GM12878 (cell line): Measurements from ENCODE around the gene RIMBP2. TPM values are rescaled to one million over a fixed set of nuclear protein-coding genes. Genes with fewer than 3 reads are reported as not detected.

ENCODE experiments used
- ATAC-seq: fragments of 200-7000 bp; cut with Tn5 transposase; 3 replicates; pipeline ENCODE4 v1.9.1; 2020; ENCODE audit warnings: mild to moderate bottlenecking, moderate library complexity
- BruUV-seq: library from RNA; stranded (reverse); fragments of 400-500 nt; replicated peaks from 2 replicates; lab custom pipeline; 2021; lab: Mats Ljungman, UMichigan
- CTCF ChIA-PET: fragments of 300-600 bp; sonication (Branson Sonifier 250); formaldehyde crosslinking; extraction: SDS; loops from one replicate; lab custom pipeline; 2021; ENCODE audit warnings: inconsistent platforms; lab: Yijun Ruan, JAX
- POLR2A ChIA-PET: fragments of 350-600 bp; formaldehyde crosslinking; extraction: SDS; loops from one replicate; lab custom pipeline; 2021; ENCODE audit warnings: inconsistent platforms; lab: Charles Lee
- RAD21 ChIA-PET: fragments of 300-600 bp; sonication (Branson Sonifier 250); formaldehyde crosslinking; loops from one replicate; lab custom pipeline; 2023; ENCODE audit warnings: antibody characterized with exemption; ENCODE audit not compliant: unreplicated experiment; lab: Charles Lee
- SMC1A ChIA-PET: fragments of 300-600 bp; sonication (Branson Sonifier 250); formaldehyde crosslinking; loops from one replicate; lab custom pipeline; 2023; ENCODE audit not compliant: unreplicated experiment, uncharacterized antibody; lab: Charles Lee
- DNase-seq: peaks from one replicate; pipeline ENCODE4 v3.0.0-alpha.2; 2011; ENCODE audit warnings: low read depth, low spot score
- FAIRE-seq: peaks from 3 replicates; lab custom pipeline; 2011; peaks lifted over from hg19 to GRCh38; lab: Jason Lieb, UNC
- H2AFZ ChIP-seq: 2 replicates; pipeline ENCODE4 v1.6.0; 2011; ENCODE audit warnings: low read depth, low read length, control low read depth; ENCODE audit not compliant: control insufficient read depth
- H3K27ac ChIP-seq: 2 replicates; pipeline ENCODE4 v1.5.1; 2011; ENCODE audit warnings: control low read depth; ENCODE audit not compliant: control insufficient read depth, insufficient read depth
- H3K27me3 ChIP-seq, 2 experiments: replicated peaks in 1 of 2; 2 replicates each; pipeline versions ENCODE4 v1.6.0 to v1.6.1; 2011; ENCODE audit warnings: low read length in 1 of 2; ENCODE audit not compliant: control insufficient read depth in 2 of 2, insufficient read depth in 2 of 2
- H3K36me3 ChIP-seq, 2 experiments: 2 replicates each; pipeline ENCODE4 v1.5.1; 2011; ENCODE audit warnings: low read length in 1 of 2; ENCODE audit not compliant: control insufficient read depth in 2 of 2, insufficient read depth in 2 of 2
- H3K4me1 ChIP-seq: 2 replicates; pipeline ENCODE4 v1.6.1; 2011; ENCODE audit warnings: mild to moderate bottlenecking, low read length, moderate library complexity, mixed read lengths; ENCODE audit not compliant: control insufficient read depth, insufficient read depth
- H3K4me2 ChIP-seq: 2 replicates; pipeline ENCODE4 v1.6.0; 2011; ENCODE audit warnings: control low read depth; ENCODE audit not compliant: control insufficient read depth, insufficient read depth
- H3K4me3 ChIP-seq: fragments of 200-600 bp; sonication (generic); 2 replicates; pipeline ENCODE4 v1.5.1; 2016
- H3K79me2 ChIP-seq: 2 replicates; pipeline ENCODE4 v1.6.0; 2011; ENCODE audit warnings: low read length; ENCODE audit not compliant: control insufficient read depth, insufficient read depth
- H3K9ac ChIP-seq: 2 replicates; pipeline ENCODE4 v1.8.0; 2011; ENCODE audit warnings: low read length, control low read depth, mixed read lengths; ENCODE audit not compliant: control insufficient read depth, insufficient read depth
- H3K9me3 ChIP-seq: replicated peaks from 3 replicates; pipeline ENCODE4 v1.5.1; 2011; ENCODE audit warnings: mild to moderate bottlenecking, low read length; ENCODE audit not compliant: control insufficient read depth, insufficient read depth
- H4K20me1 ChIP-seq: 2 replicates; pipeline ENCODE4 v1.6.0; 2011; ENCODE audit not compliant: control insufficient read depth, insufficient read depth
- ZBTB33 ChIP-seq: fragments of 450-650 bp; IDR thresholded peaks from 2 replicates; pipeline ENCODE4 v1.6.1; 2017; ENCODE audit warnings: mild to moderate bottlenecking
- ZNF384 ChIP-seq: IDR thresholded peaks from 2 replicates; pipeline ENCODE4 v1.6.1; 2012; ENCODE audit warnings: low read depth, mild to moderate bottlenecking, low read length, improper control_type of control experiment, borderline replicate concordance
- WGBS: methylation state at CpG from one replicate; pipeline ENCODE4 v1.1.6; 2016; ENCODE audit warnings: low lambda C conversion rate; ENCODE audit not compliant: insufficient replicate concordance, insufficient coverage; ENCODE audit errors: missing lambda C conversion rate; 5-methylcytosine and 5-hydroxymethylcytosine counted together
- in situ Hi-C: fragments of 300-500 bp; cut with MboI; formaldehyde crosslinking; loops from 9 replicates; pipeline ENCODE4 v1.14.3; 2018; ENCODE audit warnings: mixed read lengths
- intact Hi-C: fragments of 100-400 bp; cut with micrococcal nuclease; formaldehyde crosslinking; loops from one replicate; pipeline ENCODE4 v1.14.2; 2022; ENCODE audit not compliant: unreplicated experiment
- polyA plus RNA-seq, 11 experiments: library from polyadenylated mRNA; depleted of rRNA in 4 of 11; unstranded in 6 of 11; stranded (reverse) in 5 of 11; fragments of >200 nt; fragmentation: Nextera tagmentation in 4 of 11; fragmentation: Illumina TruSeq in 1 of 11; extraction: Ambion mirVana in 4 of 11; extraction: Trizol in 1 of 11; gene quantifications; 1 replicate in 1 of 11; 2 replicates in 10 of 11; pipeline versions ENCODE4 v1.2.1 to v1.2.3, GENCODE V29; 2011 to 2016; ENCODE audit warnings: inconsistent platforms in 2 of 11, missing spikeins in 2 of 11, low read depth in 1 of 11
- total RNA-seq, 4 experiments: library from RNA; depleted of rRNA in 3 of 4; stranded (reverse); fragments of >200 nt in 3 of 4; fragmentation: Illumina TruSeq in 1 of 4; extraction: Trizol in 1 of 4; gene quantifications; 2 replicates each; pipeline versions ENCODE4 v1.2.1 to v1.2.3, GENCODE V29; 2013 to 2021
- TF ChIP-seq, protein P1 (sequence below): IDR thresholded peaks from 2 replicates; pipeline ENCODE4 v1.6.1; 2012; ENCODE audit warnings: low read depth, low read length, improper control_type of control experiment
- TF ChIP-seq, protein P2 (sequence below): IDR thresholded peaks from 2 replicates; pipeline ENCODE4 v1.6.1; 2011; ENCODE audit warnings: borderline replicate concordance, low read depth, mild to moderate bottlenecking, moderate library complexity, low read length; ENCODE audit not compliant: insufficient read depth, poor library complexity, severe bottlenecking

Gene RIMBP2
- total and polyA plus RNA-seq, 10 of the 15 experiments (the other 5 are each of a cell fraction or from before 2014, with no cell fraction given), result 0.04 to 2.9 (median 0.07) TPM; not detected in 1

- TF ChIP-seq, protein P1, sequence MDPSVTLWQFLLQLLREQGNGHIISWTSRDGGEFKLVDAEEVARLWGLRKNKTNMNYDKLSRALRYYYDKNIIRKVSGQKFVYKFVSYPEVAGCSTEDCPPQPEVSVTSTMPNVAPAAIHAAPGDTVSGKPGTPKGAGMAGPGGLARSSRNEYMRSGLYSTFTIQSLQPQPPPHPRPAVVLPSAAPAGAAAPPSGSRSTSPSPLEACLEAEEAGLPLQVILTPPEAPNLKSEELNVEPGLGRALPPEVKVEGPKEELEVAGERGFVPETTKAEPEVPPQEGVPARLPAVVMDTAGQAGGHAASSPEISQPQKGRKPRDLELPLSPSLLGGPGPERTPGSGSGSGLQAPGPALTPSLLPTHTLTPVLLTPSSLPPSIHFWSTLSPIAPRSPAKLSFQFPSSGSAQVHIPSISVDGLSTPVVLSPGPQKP, result no peak
- no peak for TF ChIP-seq ZBTB33
Observed at GRCh38 chr12:130458341-130458740, 257.8 kb downstream of the RIMBP2 start (continued).

GRCh38 chr12:130457215-130457614, 258.9 kb downstream of the RIMBP2 start:
- ChIA-PET CTCF (interaction anchor here (0.9 kb wide), 1 partner anchor 367 kb away, joined by 3 read pairs; no protein-coding TSS in a partner anchor), POLR2A (no interaction called here), SMC1A (no interaction called here), RAD21 (no interaction called here)
- ATAC-seq (no peak), FAIRE-seq (no peak), DNase-seq (no peak)
- in situ Hi-C loops (no loop called here), intact Hi-C loops (no loop called here)
- Histone ChIP-seq H3K36me3 (no peaks in the 10 kb centered on the region), H3K79me2 (no peaks in the 10 kb centered on the region), H3K4me3 (no peak overlapping the region), H3K9me3 (no peaks in the 10 kb centered on the region), H3K9ac (no peak overlapping the region), H2AFZ (no peak overlapping the region), H3K27ac (no peak overlapping the region), H3K27me3 (no peaks in the 10 kb centered on the region), H4K20me1 (no peaks in the 10 kb centered on the region), H3K4me2 (no peak overlapping the region), H3K4me1 (no peaks in the 10 kb centered on the region)
- TF ChIP-seq, protein P2, sequence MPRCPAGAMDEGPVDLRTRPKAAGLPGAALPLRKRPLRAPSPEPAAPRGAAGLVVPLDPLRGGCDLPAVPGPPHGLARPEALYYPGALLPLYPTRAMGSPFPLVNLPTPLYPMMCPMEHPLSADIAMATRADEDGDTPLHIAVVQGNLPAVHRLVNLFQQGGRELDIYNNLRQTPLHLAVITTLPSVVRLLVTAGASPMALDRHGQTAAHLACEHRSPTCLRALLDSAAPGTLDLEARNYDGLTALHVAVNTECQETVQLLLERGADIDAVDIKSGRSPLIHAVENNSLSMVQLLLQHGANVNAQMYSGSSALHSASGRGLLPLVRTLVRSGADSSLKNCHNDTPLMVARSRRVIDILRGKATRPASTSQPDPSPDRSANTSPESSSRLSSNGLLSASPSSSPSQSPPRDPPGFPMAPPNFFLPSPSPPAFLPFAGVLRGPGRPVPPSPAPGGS, result no peak
- TF ChIP-seq, protein P1, result no peak
- TF ChIP-seq ZNF384, result no peak
- 49% methylated on average over 9 of the region's 9 CpGs for WGBS
- no TSS peak for BruUV-seq
